HG02981 (cell line): ENCODE measurements around the gene TM9SF3.
A peak's percentile ranks its signal among the peaks of the same experiment; 100 is the strongest.

Experiments used
- ATAC-seq: cut with Tn5 transposase; IDR thresholded peaks from one replicate; pipeline ENCODE4 v1.9.1; 2021; ENCODE audit warnings: mild to moderate bottlenecking, moderate library complexity; ENCODE audit not compliant: unreplicated experiment

The TM9SF3 gene

GRCh38 chr10:96482815-96483588 is 103.8 kb downstream of the TM9SF3 start:
- ATAC-seq = no peak

- ATAC-seq = no peak
Observed at GRCh38 chr10:96478355-96478754, 108.5 kb downstream of the TM9SF3 start.

GRCh38 chr10:96473866-96474265 is 112.9 kb downstream of the TM9SF3 start:
- no peak for ATAC-seq

GRCh38 chr10:96470116-96470743 is 116.6 kb downstream of the TM9SF3 start:
- ATAC-seq = peak; percentile 50

- no peak for ATAC-seq
Observed at GRCh38 chr10:96468845-96469244, 118.0 kb downstream of the TM9SF3 start.
